ENCODE measurements around the gene RBAK.
A peak's percentile ranks its signal among the peaks of the same experiment; 100 is the strongest.
"Not testable (repeated sequence)": the region's sequence is repeated elsewhere in the genome, so short reads cannot be mapped to it uniquely, and the experiment has no call there.

Gene RBAK

GRCh38 chr7:5053175-5053574 is 7.5 kb downstream of the RBAK start:
- DNase-seq = no peak

DNA sequence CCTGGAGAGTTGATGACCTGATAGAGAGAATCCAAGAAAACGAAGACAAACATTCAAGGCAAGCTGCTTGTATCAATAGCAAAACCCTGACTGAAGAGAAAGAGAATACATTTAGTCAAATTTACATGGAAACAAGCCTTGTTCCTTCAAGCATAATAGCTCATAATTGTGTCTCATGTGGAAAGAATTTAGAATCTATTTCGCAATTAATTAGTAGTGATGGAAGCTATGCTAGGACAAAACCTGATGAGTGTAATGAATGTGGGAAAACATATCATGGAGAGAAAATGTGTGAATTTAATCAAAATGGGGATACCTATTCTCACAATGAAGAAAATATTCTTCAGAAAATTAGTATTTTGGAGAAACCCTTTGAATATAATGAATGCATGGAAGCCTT is 18.0 kb downstream of the RBAK start:
- DNase-seq = no peak

- no peak for DNase-seq
Observed at GRCh38 chr7:5064391-5065106, 18.9 kb downstream of the RBAK start.

GRCh38 chr7:5065107-5065407 is 19.4 kb downstream of the RBAK start:
- DNase-seq = no peak

GRCh38 chr7:5068521-5068920 is 22.9 kb downstream of the RBAK start:
- DNase-seq = no peak

DNA sequence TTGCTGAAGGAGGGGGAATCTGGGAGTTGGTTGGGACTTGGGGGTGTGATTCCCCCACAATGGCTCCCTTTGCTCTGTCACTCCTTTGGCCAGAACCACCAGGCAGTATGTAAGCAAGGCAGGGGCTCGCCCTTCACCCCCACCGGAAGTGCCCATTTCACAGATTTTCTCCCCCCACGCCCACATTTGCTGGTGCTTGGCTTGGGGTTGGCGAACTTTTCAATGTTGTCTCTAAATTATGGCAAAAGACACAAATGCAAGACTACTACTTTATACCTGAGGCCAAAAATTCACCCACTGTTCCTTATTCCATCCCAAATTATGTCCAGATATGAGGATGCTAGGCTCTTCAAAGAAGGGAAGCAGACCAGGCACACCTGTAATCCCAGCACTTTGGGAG is 24.5 kb downstream of the RBAK start:
- no peak for DNase-seq

GRCh38 chr7:5075187-5075586 is 29.5 kb downstream of the RBAK start:
- DNase-seq = not testable (repeated sequence)

GRCh38 chr7:5077740-5078139 is 32.1 kb downstream of the RBAK start:
- peak; percentile 35 for DNase-seq

DNA sequence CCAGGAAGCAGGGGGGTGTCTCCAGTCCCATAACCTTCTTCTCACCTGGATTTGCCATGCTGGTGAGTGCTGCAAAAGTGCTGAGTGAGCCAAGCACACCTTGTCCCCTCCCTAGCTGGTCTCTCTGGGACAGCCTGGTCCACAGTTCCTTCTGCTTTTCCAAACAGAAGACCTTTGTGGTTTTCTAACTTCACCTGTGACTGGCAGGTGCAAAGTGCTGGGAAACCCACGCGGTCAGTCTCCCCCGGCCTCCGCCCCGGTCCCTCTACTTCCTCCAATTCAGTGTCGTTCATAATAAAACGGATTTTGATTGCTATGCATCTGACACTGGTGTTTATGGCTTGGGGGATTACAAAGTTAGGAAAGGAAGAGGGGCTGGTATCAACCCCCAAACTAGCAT is 37.1 kb downstream of the RBAK start:
- DNase-seq = no peak

DNA sequence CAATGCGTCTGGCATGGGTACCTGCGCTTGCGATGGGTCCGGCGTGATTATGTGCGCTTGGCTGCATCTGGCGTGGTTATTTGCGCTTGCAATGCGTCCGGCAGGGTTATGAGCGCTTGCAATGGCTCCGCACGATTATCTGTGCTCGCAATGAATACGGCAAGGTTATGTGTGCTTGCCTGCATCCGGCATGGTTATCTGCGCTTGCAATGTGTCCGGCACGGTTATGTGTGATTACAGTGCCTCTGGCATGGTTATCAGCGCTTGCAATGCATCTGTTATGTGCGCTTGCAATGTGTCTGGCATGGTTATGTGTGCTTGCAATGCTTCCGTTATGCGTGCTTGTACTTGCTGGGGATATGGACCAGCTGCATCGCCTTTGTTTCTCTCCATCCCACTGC is 37.7 kb downstream of the RBAK start:
- DNase-seq = no peak

DNA sequence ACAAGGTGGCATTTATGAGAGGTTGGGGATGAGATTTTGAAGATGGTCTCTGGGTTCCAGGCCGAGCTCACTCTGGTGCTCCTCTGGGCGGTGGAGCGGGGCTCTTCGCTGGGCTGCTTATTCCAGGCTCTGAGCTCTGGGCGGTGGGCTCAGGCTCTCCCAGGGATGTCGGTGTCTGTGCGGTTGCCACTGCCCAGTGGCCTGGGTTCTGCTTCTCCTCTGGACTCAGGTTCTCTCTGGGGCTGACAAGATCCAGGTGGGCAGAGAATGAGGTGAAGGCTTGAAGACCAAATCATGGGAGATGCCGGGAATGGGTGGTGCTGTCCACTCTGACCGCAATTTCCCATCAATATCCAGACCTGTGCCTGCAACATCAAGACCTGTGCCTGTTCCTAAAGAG is 40.6 kb downstream of the RBAK start:
- DNase-seq = no peak

DNA sequence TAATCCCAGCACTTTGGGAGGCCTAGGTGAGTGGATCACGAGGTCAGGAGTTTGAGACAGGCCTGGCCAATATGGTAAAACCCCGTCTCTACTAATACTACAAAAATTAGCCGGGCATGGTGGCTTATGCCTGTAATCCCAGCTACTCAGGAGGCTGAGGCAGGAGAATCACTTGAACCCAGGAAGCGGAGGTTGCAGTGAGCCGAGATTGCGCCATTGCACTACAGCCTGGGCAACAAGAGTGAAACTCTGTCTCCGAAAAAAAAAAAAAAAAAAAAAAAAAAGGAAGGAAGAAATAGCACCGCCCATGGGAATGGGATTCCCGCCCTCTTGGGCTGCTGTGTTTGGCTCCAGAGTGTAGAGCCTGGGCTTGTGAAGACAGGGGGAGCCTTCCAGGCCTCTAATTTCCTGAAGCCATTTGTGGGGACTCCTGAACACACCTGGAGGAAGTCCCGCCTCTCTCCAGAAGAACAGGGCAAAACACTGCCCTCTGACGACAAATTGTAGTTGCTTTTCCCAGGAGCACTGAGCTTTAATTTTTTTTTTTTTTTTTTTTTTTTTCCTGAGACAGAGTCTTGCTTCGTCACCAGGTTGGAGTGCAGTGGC is 42.7 kb downstream of the RBAK start:
- DNase-seq = not testable (repeated sequence)

DNA sequence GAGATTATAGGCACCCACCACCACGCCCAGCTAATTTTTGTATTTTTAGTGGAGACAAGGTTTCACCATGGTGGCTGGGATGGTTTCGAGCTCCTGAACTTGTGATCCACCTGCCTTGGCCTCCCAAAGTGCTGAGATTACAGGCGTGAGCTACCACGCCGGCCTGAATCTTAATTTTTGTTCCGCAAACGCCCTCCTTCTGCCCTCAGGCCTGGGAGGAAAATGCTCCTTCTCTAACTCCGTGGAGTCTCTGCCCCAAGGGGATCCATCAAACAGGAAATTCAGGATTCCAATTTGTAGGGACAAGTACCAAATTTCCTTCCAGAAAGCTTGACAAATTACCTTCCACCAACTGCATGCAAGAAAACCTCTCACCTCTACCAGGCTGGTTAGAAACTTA is 43.2 kb downstream of the RBAK start:
- DNase-seq = no peak

DNA sequence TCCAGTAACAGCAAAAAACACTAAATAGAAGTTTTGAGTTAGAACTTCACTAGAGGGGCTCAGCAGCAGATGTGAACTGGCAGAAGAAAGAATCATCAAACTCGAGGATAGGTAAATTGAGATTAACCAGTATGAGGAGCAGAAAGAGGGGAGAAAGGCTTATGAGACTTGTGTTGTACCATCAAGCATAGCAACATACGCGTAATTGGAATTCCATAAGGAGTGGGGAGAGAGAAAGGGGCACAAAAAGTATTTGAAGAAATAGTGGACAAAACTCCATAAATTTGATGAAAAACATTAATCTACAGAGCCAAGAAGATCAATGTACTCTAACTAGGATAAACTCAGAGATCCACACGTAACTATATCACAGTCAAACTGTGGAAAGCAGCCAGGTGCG is 48.3 kb downstream of the RBAK start:
- DNase-seq = no peak

- no peak for DNase-seq
Observed at GRCh38 chr7:5094641-5095040, 49.0 kb downstream of the RBAK start.

GRCh38 chr7:5116359-5116758 is 70.7 kb downstream of the RBAK start:
- DNase-seq = no peak

GRCh38 chr7:5117095-5117970 is 71.7 kb downstream of the RBAK start:
- DNase-seq = no peak

All from NCI-H1105 (cell line).